GM21737 (cell line): ENCODE results near the gene AQP1.

Experiments used
- ATAC-seq: cut with Tn5 transposase; IDR thresholded peaks from one replicate; pipeline ENCODE4 v1.9.1; 2021; ENCODE audit warnings: mild to moderate bottlenecking, moderate library complexity; ENCODE audit not compliant: unreplicated experiment

Gene AQP1

DNA sequence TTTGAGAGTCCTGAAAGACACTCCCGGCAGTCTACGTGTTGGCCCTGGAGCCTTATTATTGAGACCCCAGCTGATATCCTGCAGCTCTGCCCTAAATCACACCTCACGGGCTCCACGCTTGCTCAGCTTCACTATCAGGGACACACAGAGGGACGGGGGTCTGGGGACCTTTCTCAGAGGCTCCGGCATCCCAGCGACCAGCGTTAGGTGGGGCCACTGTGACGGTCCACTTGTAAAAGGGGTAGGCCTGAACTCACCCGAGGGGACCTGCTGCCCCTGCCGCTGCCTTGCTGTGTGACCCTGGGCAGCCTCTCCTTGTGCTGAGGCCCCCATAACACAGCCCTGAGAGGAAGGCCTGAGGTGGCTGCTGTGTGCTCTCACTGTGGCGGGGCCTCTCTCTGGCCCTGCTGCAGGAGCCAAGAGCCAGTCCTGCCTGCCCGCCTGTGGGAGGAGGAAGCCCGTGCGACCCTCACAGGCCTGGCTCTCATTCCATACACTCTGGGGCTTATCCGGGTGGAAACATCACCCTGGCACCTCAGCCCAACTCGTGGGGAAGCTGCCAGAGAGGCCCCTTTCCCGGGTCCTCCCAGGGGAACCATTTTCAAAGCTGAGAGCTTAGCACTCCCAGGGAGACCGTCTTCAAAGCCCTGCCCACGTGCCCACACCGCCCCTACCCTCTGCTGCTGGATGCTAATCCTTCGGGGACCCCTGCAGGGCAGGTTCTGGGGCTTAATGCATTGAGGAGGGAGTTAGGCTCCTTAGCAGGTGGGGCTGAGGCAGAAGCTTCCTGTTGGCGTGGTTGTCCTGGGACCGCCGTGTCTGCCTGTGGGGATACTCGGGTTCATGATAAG lies 21.7 kb downstream of the AQP1 start:
- no peak for ATAC-seq

DNA sequence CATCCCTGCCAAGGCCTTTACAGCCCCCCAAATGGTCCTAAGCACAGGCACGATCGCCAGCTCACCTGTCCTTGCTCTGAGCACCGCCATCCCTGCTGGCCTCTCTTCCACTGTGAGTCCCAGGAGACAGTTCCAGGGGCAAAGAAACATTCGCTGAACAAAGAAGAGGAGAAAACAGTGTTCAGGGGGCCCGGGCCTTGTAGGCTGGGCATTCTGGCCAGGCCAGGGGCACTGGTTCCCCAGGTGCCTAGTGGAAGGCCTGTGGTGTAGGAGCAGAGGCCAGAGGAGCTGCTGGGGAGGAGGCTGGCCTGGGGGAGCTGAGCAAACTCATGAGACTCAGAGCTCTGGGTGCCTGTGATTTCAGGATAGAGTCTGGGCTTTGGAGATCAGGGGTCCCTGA lies 22.6 kb downstream of the AQP1 start:
- ATAC-seq, result no peak

DNA sequence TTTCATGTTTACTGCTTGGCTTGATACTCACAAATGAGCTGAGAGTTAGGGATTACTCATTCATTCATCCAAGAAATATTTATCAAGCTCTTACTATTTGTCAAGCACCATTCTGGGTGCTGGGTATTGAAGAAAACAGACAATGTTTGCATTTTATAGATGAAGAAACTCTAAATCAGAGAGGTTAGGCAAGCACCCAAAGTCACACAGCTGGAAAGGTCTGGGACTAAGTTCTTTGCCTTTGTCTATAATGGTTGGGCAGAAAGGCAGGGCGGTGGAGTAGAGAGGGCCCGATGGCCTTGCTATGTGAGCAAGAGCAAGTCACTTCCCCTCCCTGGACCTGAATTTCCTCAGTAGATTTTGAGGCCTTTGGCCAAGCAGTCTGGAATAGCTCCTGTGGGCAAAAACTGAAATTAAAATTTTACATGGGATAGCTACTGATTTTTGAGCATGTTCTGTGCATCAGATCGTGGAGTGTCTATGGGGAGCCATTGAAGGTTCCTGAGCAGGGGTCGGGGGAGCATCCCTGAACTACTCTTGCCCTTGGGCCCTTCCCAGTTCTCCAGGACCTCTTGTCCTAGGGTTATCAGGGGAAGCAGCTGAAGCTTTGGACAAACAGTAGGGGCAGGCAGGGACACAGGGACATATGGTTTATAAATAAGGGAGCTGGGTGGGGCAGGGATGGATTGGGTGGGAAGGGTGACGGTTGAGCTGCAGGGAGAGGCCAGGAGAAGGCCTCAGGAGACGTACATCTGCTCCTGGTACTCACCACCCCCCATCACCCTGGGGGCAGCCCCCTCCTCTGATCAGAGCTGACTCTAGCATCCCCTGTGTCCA lies 23.3 kb downstream of the AQP1 start:
- no peak for ATAC-seq

DNA sequence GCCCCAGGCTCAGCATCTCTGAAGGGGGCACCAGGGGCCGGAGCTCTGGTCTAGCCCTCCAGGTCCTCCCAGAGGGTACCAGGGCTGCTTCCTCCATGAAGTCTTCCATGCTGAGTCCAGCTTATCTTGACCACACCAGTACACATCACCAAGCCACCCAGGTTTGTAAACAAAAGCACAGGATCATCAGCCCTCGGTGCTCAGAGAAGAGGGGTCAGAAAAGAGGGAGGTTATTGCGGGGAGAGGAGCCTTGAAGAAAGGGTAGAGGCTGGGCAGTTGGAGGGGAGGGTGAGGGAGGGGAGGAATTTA lies 23.9 kb downstream of the AQP1 start:
- no peak for ATAC-seq

DNA sequence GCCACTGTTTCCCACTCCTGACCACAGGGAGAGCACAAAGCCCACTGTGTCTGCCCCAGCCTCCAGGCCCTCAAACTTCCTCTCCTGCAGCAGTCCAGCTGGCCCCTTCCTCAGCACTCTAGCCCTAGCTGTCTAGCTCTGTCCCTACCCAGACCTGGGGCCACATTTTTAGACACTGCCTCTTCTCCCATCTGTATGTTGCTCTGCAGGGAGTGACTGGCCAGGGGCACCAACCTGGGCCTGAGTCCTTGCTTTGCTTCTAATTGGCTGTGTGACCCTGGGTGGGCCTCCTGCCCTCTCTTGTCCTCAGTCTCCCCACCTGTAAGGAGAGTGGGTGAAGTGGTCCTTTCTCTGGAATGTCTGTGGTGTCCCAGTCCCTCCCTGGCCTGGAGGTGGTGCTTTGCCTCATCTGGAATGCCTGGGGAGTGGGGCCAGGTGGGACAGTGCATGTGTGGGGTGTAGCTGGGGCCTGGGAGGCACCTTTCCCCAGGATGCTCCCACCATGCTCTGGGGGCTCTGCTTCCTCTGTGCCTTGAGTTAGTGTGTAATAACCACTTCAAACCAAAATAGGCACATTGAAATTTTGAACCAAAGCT lies 25.1 kb downstream of the AQP1 start:
- ATAC-seq, result no peak

DNA sequence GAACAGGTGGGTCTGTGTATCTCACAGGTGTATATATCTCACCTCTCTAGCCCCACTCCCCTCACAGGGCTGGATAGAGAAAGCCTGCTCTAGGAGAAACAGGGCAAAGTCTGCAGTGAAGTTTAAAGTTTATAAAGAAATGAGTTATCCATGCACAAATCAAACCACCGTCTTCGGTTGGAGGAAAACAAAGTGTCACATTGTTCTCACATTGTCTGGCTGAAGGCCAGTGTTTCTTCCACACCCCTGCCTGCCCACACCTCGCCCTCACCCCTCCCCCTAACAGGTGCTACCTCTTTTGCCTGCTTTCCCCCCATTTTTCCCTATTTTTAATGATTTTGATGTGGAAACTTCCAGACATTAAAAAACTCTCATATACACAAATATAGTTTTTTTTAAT lies 25.8 kb downstream of the AQP1 start:
- ATAC-seq, result no peak

DNA sequence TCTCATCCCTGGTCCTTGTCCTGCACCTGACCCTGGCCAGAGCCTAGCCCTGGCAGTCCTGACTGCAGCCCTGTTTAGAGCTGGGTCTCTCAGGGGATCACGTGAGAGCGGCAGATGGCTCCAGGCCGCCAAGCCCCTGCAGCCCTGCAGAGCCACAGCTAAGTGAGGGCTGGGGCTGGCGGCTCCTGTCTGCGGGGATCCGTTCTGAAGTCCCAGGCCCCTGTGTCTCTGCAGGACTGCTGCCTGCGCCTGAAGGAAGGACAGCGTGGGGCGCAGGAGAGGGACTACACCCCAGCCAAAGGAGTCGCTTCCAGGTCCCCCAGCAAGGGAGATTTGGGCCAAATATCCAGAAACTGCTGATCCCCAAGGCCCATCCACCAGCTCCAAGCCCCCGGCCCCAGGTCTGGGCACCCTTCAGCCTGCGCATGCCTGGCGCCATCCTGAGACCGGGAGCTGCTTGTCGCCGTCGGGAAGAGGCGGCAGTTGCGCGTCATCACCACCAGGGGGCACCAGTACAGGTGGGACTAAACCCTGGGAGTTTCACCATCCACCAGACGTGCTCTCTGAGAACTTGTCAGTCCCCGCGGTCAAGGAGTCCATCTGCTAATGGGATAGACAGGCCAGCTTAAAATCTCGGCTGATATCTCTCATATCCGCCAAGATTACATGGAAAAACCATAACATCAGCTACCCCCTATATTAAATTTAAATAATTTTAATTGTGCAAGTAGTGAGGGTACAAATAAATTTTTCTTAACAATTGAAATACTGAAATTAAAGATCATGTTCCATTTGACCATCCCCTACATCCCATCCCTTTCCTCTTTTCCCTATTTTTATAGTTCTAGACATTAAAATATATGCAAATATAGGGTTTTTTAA lies 27.0 kb downstream of the AQP1 start:
- peak; percentile 68 for ATAC-seq

DNA sequence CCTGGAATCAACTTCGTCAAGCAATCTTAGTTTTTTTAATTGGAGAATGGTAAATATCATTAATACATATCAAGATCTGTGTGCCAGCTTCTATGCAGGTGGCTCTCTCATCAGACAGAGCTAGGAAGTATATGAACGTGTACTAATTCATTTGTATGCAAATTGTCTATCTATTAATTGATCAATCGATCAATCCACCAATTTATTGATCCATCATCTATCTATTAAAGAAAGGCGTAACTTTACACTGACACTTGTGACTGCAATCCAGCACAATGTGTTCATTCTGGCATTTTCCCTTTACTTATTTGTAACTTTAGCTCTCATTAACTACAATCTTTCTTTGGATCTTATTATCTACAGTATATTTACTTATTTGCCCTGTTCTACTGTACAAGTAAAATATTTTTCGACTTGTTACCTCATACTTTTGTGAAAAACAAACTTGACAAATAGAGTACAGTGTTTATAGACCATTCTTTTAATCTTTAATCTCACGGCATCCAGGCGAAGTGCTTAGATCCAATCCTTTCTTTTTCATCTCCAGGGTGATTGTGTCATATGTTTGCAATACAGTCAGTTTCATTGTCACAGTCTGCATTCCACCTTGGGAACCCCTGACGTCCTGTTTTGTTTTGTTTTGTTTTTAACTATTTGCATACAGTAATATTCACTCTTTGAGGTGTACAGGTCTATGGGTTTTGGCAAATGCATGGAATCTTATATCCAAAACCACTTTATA lies 30.1 kb downstream of the AQP1 start:
- no peak for ATAC-seq

DNA sequence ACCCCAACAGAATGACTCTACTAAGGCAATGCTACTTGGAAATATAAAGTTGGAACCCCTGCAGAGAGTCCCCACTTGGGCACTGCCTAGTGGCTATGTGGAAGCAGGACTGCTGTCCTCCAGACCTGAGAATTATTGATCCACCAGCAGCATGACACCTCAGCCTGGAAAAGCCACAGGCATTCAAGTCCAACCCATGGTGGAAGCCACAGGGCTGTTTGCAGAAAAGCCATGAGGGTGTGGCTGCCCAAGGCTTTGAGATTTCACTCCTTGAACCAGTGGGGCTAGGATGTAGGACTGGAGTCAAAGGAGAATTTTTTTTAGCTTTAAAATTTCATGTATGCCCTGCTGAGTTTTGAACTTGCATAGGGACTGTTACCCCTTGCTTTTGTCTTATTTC lies 38.5 kb downstream of the AQP1 start:
- ATAC-seq, result no peak

DNA sequence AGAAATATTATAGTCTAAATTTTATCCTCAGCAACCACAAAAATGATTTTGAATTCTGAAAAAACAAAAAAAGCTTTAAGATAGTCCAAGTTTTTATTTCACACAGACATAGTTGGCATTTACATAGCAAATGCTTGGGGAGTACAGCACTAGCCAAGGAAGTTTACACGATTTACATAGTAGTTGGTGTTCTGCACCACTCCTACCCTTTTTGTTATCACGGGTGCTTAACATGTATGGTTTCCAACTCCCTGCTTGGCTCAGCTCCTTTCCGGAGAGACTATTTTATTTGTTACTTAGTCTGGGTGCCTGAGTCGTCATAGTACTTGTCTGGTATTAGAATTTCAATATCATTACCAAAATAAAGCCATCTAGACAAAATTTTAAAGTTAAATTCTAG lies 43.3 kb downstream of the AQP1 start:
- no peak for ATAC-seq

DNA sequence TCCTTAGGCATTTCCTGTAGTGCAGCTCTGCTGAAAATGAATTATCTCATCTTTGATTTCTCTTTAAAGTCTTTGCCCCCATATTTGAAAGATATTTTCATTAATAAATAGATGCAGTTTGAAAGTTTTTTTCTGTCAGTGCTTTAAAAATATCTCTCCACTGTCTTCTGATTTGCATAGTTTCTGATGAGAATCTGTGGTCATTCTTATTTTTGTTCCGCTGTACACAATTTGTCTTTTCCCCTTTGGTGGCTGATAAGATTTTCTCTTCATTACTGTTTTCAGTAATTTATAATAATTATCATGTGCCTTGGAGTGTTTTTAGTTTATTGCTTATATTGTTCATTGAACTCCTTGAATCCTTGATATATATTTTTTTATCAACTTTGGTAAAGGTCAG lies 45.1 kb downstream of the AQP1 start:
- no peak for ATAC-seq

DNA sequence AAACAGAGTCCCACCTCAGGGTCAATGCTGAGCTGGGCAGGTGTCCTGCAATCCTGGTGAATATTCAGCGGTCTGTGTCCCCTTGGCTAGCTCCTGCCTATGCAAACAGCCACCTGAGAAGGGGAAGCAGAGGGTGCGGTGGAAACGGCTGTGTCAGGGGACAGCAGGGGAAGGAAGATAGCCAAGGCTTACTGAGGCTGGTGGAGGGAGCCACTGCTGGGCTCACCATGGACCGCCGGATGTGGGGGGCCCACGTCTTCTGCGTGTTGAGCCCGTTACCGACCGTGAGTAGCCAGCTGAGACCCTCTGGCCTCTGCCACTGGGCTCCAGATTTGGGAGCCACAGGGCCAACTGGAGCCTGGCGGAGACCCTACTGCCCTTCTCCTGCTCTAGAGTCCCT lies 52.2 kb downstream of the AQP1 start, which contains the start of gene GHRHR:
Gene GHRHR (plus strand): TSS at position 112 of the 400 bp plus-strand sequence. CDS start 116 bp downstream, at position 228.
- ATAC-seq, result no peak

DNA sequence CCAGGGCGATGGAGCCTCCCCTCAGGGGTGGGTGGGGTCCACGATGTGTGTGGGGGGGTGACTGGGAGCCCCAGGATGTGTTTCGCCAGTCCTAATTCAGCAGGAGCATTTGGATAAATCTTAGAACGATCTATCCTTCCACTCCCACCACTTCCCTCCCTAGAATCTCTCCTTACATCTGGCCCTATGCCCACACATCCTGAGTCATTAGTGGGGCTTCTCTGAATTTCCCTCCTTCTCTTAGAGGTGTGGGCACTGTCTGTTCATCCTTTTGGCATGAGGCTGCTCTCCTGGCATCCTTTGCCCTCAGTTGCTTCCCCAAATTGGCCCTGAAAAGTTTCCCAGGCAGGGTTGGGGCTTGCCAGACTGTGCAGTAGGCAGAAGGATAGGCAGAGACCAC lies 53.7 kb downstream of the AQP1 start:
- no peak for ATAC-seq

DNA sequence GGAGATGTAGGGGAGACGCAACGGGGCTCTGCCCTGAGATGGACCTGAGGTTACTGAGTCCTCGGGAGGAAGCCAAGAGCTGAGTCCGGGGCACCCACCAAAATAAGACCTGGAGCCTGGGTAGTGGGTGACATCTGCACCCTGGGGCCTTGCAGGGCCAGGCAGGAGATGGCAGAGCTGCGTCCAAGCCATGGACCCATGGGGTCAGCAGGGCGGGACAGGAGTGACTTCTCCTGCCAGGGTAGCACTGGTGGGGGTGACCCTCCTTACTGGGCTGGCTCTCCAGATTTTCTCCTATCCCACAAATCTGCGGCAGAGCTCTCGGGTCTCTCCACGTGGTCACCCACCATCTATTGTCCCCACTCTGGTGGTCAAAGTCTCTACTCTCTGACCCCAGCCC lies 54.2 kb downstream of the AQP1 start:
- no peak for ATAC-seq

DNA sequence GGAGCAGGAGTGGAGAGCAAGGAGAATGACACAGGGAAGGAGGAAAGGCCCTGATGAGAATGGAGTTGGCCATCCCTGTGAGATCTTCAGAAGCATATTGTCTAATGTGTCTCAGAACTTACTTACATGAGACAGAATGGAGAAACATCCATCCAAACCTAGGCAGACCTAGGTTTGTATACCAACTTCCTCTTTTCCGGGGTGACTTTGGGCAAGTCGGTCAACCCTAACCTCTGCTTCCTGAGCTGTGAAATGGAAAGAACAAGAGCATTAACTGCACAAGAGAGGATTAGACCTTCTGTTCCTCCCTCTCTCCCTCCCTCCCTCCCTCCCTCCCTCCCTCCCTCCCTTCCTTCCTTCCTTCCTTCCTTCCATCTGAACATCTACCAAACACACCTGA lies 56.6 kb downstream of the AQP1 start:
- no peak for ATAC-seq

DNA sequence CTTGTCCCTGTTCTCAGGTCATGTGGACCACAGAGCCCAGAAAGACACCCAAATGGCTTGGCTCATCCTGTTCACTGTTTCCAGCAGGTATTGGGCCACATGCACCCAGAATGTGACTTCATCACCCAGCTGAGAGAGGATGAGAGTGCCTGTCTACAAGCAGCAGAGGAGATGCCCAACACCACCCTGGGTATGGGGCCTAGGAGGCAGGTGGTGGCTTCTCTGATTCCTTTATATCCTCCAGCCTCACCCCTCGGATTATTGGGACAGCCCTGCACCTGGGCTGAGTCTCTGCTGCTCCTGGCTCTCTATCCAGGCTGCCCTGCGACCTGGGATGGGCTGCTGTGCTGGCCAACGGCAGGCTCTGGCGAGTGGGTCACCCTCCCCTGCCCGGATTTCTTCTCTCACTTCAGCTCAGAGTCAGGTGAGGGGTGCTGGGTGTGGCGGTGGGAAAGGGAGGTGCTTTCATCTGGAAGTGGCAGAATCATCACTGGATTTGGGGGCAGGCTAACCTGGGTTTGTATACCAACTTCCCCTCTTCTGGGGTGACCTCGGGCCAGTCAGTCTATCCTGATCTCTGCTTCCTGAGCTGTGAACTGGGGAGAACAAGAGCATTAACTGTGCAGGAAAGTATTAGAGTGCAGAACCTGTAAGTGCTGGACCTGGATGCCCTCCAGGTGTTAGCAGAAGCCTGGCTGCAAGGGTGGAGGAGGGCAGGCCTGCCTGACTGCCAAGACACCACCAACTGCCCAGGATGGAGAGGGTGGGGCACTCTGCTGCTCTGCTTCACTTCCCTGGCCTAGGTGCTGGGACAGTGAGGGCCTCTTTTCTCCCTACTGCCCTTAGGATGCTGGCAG lies 57.3 kb downstream of the AQP1 start:
- no peak for ATAC-seq

DNA sequence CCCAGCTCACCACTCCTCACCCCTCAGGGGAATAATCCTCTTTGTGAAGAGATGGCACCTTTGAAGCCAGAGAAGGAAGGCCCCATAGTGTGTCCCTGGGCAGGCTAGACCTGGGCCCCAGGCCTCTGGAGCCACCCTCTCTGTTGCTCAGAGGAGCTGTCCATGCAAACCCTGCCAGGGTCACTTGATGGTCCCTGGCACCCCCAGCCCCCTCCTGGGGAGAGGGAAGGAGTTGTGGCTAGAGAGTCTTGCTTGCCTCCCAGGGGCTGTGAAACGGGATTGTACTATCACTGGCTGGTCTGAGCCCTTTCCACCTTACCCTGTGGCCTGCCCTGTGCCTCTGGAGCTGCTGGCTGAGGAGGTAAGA lies 57.9 kb downstream of the AQP1 start:
- no peak for ATAC-seq

DNA sequence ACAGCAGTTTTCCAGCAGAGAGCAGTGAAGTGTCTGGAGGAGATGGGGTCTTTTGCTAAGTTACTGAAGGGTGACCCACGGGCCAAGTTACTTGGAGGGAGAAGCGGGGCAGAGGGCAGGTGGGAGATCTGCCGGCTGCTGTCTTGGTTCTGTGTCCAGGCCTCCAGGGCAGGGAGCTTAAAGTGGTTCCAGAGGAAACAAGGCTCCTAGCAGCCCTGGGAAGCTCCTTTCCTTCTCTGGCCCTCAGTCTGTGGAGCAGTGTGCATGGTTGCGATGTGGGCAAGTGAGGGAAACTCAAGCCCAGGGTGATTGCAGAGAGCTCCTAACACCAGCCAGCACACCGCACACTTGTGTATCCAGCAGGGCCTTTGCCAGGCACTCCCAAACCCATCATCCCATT lies 58.4 kb downstream of the AQP1 start:
- ATAC-seq, result no peak

DNA sequence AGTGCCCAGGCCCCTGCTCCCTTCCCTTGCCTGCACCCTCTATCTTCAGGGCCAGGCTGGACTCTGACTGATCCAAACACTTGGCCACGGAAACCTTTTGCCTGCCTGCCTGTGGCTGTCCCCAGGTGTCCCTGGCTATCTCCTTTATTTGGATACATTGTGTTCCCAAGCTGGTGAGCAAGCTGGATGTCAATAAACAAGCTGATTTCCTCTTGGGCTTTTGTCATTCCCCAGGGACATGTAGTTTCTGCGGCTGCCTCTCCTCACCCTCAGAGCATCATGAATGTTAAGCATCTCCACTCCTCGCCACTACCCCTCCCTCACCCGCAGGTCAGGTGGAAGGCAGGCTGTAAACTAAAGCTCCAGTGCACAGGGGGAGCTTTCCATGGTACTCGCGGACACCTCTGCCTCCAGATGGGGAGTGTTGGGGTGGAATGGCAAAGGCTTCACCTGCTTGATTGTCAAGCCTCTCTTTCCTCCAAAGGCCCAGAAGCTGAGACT lies 59.0 kb downstream of the AQP1 start:
- no peak for ATAC-seq
